ENCODE data around the gene PAK4.
"Not testable (repeated sequence)": the region's sequence is repeated elsewhere in the genome, so short reads cannot be mapped to it uniquely, and the experiment has no call there.

The PAK4 gene

DNA sequence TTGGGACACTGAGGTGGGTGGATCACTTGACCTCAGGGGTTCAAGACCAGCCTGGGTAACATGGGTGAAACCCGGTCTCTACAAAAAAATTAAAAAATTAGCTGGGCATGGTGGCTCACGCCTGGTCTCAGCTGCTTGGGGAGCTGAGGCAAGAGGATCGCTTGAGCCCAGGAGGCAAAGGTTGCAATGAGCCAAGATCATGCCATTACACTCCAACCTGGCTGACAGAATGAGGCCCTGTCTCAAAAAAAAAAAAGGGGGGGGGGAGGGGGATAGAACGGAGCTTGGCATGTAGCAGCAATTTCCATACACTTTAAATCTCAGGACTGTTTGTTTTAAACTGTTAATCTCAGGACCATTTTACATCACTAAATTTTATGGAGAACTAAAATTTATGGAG, 39.2 kb upstream of the PAK4 start:
- Histone ChIP-seq H3K27me3 (ENCODE audit: low read depth, low read length) (peaks cover 27% of the 10 kb centered on the region), H3K36me3 (ENCODE audit: control insufficient read depth in 1 of 2, insufficient read depth in 2 of 2, low read length in 2 of 2) (no peaks in the 10 kb centered on the region), H3K4me3 (ENCODE audit: low read depth in 1 of 2, low read length in 2 of 2) (no peak overlapping the region), H3K27ac (ENCODE audit: low read length) (no peak overlapping the region), H3K4me1 (ENCODE audit: control insufficient read depth in 1 of 2, insufficient read depth in 2 of 2, low read length in 2 of 2) (peaks cover 3 to 9% of the 10 kb centered on the region in 2 donors), H3K9me3 (ENCODE audit: control insufficient read depth in 1 of 2, low read length in 2 of 2) (no peaks in the 10 kb centered on the region)

DNA sequence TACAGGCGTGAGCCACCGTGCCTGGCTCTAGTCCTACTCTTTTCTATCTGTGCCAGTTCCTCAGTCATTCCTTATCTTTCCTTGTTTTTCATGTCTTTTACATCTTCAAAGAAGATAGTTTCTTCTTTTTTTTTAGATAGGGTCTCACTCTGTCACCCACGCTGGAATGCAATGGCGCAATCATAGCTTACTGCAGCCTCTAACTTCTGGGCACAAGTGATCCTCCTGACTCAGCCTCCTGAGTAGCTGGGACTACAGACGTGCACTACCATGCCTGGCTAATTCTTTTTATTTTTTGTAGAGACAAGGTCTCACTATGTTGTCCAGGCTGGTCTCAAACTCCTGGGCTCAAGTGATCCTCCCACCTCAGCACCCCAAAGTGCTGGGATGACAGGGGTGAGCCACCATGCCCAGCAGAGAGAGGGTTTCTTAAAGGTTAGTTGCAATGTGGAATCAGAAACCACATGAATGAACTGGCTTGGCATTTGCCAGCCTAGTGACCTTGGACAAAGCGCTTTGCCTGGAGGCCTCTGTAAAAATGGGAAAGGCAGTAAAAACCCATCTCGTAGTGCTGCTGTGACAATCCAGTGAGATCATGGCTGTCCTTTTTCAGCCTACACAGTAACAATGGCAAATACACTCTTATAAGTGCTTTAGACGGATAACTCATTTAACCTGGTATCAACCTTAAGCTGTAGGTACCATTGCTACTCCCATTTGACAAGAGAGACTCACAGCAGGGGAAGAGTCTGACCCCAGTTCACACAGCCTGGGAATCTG, 37.5 kb upstream of the PAK4 start:
- peaks cover 3 to 9% of the 10 kb centered on the region in 2 donors for H3K4me1 ChIP-seq (ENCODE audit: control insufficient read depth in 1 of 2, insufficient read depth in 2 of 2, low read length in 2 of 2)
- no peaks in the 10 kb centered on the region for H3K36me3 ChIP-seq (ENCODE audit: control insufficient read depth in 1 of 2, insufficient read depth in 2 of 2, low read length in 2 of 2)
- H3K27me3 ChIP-seq (ENCODE audit: low read depth, low read length): peaks cover 18% of the 10 kb centered on the region
- H3K9me3 ChIP-seq (ENCODE audit: control insufficient read depth in 1 of 2, low read length in 2 of 2): no peaks in the 10 kb centered on the region
- no peak overlapping the region for H3K4me3 ChIP-seq (ENCODE audit: low read depth in 1 of 2, low read length in 2 of 2)
- no peak overlapping the region for H3K27ac ChIP-seq (ENCODE audit: low read length)

DNA sequence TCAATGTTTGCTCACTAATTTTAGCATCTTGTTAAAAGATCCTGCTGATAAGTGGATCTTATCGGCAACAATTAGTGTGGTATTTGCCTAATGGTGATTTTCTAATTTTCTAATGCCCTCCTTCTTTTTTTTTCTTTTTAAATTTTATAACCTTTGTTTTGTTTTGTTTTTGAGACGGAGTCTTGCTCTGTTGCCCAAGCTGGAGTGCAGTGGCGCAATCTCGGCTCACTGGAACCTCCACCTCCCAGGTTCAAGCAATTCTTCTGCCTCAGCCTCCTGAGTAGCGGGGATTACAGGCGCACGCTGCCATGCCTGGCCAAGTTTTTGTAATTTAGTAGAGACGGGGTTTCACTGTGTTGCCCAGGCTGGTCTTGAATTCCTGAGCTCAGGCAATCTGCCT, 35.6 kb upstream of the PAK4 start:
- H3K36me3 ChIP-seq (ENCODE audit: control insufficient read depth in 1 of 2, insufficient read depth in 2 of 2, low read length in 2 of 2); H3K4me1 ChIP-seq (ENCODE audit: control insufficient read depth in 1 of 2, insufficient read depth in 2 of 2, low read length in 2 of 2); H3K9me3 ChIP-seq (ENCODE audit: control insufficient read depth in 1 of 2, low read length in 2 of 2); H3K4me3 ChIP-seq (ENCODE audit: low read depth in 1 of 2, low read length in 2 of 2); H3K27ac ChIP-seq (ENCODE audit: low read length); H3K27me3 ChIP-seq (ENCODE audit: low read depth, low read length): not testable (repeated sequence)

DNA sequence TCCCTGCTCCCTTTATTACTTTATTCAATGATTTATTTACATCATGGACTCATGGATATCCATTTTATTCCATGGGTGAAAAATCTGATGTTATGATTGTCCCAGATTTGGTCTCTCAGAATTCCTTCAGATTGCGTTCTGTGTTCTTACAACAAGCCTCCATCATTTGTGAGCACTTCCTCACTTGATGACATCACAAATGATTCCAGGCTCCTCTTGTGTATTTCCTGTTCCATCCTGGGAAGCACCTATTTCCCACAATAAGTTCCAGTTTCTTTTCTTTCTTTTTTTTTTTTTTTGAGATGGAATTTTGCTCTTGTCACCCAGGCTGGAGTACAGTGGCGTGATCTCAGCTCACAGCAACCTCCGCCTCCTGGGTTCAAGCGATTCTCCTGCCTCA, 34.7 kb upstream of the PAK4 start:
- Histone ChIP-seq H3K4me1 (ENCODE audit: control insufficient read depth in 1 of 2, insufficient read depth in 2 of 2, low read length in 2 of 2) (no peaks in the 10 kb centered on the region), H3K4me3 (ENCODE audit: low read depth in 1 of 2, low read length in 2 of 2) (no peak overlapping the region), H3K27me3 (ENCODE audit: low read depth, low read length) (no peaks in the 10 kb centered on the region), H3K36me3 (ENCODE audit: control insufficient read depth in 1 of 2, insufficient read depth in 2 of 2, low read length in 2 of 2) (no peaks in the 10 kb centered on the region), H3K27ac (ENCODE audit: low read length) (no peak overlapping the region), H3K9me3 (ENCODE audit: control insufficient read depth in 1 of 2, low read length in 2 of 2) (no peaks in the 10 kb centered on the region)

DNA sequence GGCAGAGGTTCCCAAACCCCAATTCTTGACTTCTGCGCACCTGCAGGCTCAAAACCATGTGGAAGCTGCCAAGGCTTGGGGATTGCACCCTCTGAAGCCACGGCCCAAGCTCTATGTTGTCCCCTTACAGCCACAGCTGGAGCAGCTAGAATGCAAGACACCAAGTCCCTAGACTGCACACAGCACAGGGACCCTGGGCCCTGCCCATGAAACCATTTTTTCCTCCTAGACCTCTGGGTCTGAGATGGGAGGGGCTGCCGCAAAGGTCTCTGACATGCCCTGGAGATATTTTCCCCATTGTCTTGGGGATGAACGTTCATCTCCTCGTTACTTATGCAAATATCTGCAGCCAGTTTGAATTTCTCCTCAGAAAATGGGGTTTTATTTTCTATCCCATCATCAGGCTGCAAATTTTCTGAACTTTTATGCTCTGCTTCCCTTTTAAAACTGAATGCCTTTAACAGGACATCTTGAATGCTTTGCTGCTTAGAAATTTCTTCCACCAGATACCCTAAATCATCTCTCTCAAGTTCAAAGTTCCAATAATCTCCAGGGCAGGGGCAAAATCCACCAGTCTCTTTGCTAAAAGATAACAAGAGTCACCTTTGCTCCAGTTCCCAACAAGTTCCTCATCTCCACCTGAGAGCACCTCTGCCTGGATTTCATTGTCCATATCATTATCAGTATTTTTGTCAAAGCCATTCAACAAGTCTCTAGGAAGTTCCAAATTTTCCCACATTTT, 29.6 kb upstream of the PAK4 start:
- not testable (repeated sequence) for H3K4me3 ChIP-seq (ENCODE audit: low read depth in 1 of 2, low read length in 2 of 2); H3K36me3 ChIP-seq (ENCODE audit: control insufficient read depth in 1 of 2, insufficient read depth in 2 of 2, low read length in 2 of 2); H3K27me3 ChIP-seq (ENCODE audit: low read depth, low read length); H3K27ac ChIP-seq (ENCODE audit: low read length); H3K4me1 ChIP-seq (ENCODE audit: control insufficient read depth in 1 of 2, insufficient read depth in 2 of 2, low read length in 2 of 2); H3K9me3 ChIP-seq (ENCODE audit: control insufficient read depth in 1 of 2, low read length in 2 of 2)

DNA sequence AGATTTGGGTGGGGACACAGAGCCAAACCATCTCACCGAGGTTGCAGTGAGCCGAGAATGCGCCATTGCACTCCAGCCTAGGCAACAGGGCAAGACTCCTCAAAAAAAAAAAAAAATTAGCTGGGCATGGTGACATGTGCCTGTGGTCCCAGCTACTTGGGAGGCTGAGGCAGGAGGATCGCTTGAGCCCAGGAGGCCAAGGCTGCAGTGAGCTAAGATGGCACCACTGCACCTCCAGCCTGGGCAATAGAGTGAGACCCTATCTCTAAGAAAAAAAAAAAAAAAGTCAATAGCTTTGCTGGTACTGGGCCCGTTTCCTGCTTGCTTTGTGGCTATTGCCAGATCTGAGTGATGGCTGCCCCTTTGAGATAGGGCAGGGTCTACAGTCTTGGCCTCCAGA, 28.3 kb upstream of the PAK4 start:
- Histone ChIP-seq H3K36me3 (ENCODE audit: control insufficient read depth in 1 of 2, insufficient read depth in 2 of 2, low read length in 2 of 2) (no peaks in the 10 kb centered on the region), H3K4me1 (ENCODE audit: control insufficient read depth in 1 of 2, insufficient read depth in 2 of 2, low read length in 2 of 2) (peaks cover 0 to 3% of the 10 kb centered on the region in 2 donors), H3K27ac (ENCODE audit: low read length) (no peak overlapping the region), H3K27me3 (ENCODE audit: low read depth, low read length) (peaks cover 6% of the 10 kb centered on the region), H3K9me3 (ENCODE audit: control insufficient read depth in 1 of 2, low read length in 2 of 2) (no peaks in the 10 kb centered on the region), H3K4me3 (ENCODE audit: low read depth in 1 of 2, low read length in 2 of 2) (no peak overlapping the region)

DNA sequence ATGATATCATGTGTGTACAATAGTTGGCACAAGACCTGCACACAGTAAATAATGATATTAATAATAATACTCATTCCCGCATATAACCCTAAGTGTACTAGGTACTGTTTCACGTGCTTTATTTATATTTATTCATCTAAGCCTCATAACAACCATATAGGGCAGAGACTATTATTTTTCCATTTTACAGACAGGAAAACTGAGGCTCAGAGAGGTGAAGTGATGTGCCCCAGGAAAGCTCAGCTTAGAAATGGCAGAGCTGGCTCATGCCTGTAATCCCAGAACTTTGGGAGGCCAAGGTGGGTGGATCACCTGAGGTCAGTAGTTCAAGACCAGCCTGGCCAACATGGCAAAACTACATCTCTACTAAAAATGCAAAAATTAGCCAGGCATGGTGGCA, 27.9 kb upstream of the PAK4 start:
- H3K36me3 ChIP-seq (ENCODE audit: control insufficient read depth in 1 of 2, insufficient read depth in 2 of 2, low read length in 2 of 2): no peaks in the 10 kb centered on the region
- H3K4me1 ChIP-seq (ENCODE audit: control insufficient read depth in 1 of 2, insufficient read depth in 2 of 2, low read length in 2 of 2): peaks cover 0 to 3% of the 10 kb centered on the region in 2 donors
- H3K27ac ChIP-seq (ENCODE audit: low read length): no peak overlapping the region
- H3K4me3 ChIP-seq (ENCODE audit: low read depth in 1 of 2, low read length in 2 of 2): no peak overlapping the region
- H3K9me3 ChIP-seq (ENCODE audit: control insufficient read depth in 1 of 2, low read length in 2 of 2): no peaks in the 10 kb centered on the region
- peaks cover 6% of the 10 kb centered on the region for H3K27me3 ChIP-seq (ENCODE audit: low read depth, low read length)

DNA sequence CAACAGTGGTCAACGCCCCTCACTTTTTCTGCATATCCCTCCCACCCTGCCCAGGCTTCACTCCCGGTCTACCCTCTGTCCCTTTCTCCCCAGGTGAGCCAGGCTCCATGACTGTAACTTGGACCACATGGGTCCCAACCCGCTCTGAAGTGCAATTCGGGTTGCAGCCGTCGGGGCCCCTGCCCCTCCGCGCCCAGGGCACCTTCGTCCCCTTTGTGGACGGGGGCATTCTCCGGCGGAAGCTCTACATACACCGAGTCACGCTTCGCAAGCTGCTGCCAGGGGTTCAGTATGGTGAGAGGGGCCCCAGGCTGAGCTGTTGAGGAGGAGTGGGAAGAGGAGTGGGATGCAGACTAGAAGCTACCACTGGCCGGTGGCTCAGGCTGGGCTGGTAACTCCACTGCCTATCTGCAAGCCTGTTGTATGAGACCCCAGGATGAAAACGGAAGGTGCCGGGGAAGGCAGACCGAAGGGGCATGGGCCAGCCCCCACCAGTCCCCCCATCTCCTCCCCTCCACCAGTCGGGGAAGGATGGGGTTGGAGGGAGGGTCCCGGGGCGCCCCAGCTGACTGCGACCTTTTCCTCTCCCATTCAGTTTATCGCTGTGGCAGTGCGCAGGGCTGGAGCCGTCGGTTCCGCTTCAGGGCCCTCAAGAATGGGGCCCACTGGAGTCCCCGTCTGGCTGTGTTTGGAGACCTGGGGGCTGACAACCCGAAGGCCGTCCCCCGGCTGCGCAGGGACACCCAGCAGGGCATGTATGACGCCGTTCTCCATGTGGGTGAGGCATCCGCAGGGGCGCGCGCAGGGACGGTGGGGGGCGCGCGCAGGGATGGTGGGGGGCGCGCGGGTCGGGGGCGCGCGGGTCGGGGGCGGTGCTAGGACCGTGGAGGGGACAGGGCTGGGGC, 27.0 kb upstream of the PAK4 start:
- H3K36me3 ChIP-seq (ENCODE audit: control insufficient read depth in 1 of 2, insufficient read depth in 2 of 2, low read length in 2 of 2): no peaks in the 10 kb centered on the region
- H3K4me3 ChIP-seq (ENCODE audit: low read depth in 1 of 2, low read length in 2 of 2): no peak overlapping the region
- H3K27me3 ChIP-seq (ENCODE audit: low read depth, low read length): peaks cover 6% of the 10 kb centered on the region
- no peaks in the 10 kb centered on the region for H3K9me3 ChIP-seq (ENCODE audit: control insufficient read depth in 1 of 2, low read length in 2 of 2)
- H3K27ac ChIP-seq (ENCODE audit: low read length): no peak overlapping the region
- H3K4me1 ChIP-seq (ENCODE audit: control insufficient read depth in 1 of 2, insufficient read depth in 2 of 2, low read length in 2 of 2): peaks cover 0 to 3% of the 10 kb centered on the region in 2 donors

DNA sequence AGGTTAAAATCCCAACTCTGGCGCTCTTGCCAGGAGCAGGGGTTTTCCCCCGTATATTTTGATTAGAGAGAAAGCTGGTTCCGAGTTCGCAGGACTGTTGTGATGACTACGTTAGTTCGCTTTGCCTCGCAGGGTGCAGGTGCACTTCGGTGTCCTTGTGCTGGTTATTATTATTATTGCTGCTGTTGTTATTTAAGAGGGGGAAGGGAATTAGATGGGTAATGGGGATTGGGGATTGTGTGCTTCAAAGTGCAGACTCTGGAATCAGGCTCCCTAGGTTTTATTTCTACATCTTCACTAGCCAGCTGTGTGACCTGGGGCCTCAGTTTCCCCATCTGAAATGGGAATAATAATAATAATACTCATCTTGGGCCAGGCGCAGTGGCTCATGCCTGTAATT, 26.2 kb upstream of the PAK4 start:
- H3K27me3 ChIP-seq (ENCODE audit: low read depth, low read length): peaks cover 6% of the 10 kb centered on the region
- H3K9me3 ChIP-seq (ENCODE audit: control insufficient read depth in 1 of 2, low read length in 2 of 2): no peaks in the 10 kb centered on the region
- H3K27ac ChIP-seq (ENCODE audit: low read length): no peak overlapping the region
- H3K4me3 ChIP-seq (ENCODE audit: low read depth in 1 of 2, low read length in 2 of 2): no peak overlapping the region
- peaks cover 0 to 3% of the 10 kb centered on the region in 2 donors for H3K4me1 ChIP-seq (ENCODE audit: control insufficient read depth in 1 of 2, insufficient read depth in 2 of 2, low read length in 2 of 2)
- no peaks in the 10 kb centered on the region for H3K36me3 ChIP-seq (ENCODE audit: control insufficient read depth in 1 of 2, insufficient read depth in 2 of 2, low read length in 2 of 2)

DNA sequence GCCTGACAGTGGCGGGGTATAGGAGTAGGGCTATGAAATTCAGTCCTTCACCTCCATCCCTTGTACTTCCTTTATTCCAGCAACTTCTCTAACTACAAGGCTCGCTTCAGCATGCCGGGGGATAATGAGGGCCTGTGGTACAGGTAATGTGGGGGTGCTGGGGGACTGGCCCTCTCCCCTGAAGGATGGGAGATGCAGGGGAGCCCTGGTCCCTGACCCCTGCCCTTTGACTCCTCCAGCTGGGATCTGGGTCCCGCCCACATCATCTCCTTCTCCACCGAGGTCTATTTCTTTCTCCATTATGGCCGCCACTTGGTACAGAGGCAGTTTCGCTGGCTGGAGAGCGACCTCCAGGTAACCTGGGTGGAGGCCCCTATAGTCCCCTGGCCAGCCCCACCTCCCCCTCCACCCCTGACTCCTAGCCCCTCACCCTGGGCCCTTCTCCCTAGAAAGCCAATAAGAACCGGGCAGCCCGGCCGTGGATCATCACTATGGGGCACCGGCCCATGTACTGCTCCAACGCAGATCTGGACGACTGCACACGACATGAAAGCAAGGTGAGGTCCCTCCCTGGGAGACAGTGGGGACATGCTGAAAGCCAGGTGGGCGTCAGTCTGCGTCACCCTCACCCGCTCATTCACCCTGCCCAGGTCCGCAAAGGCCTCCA, 25.0 kb upstream of the PAK4 start:
- H3K36me3 ChIP-seq (ENCODE audit: control insufficient read depth in 1 of 2, insufficient read depth in 2 of 2, low read length in 2 of 2): no peaks in the 10 kb centered on the region
- no peak overlapping the region for H3K4me3 ChIP-seq (ENCODE audit: low read depth in 1 of 2, low read length in 2 of 2)
- H3K27ac ChIP-seq (ENCODE audit: low read length): no peak overlapping the region
- peaks cover 6% of the 10 kb centered on the region for H3K27me3 ChIP-seq (ENCODE audit: low read depth, low read length)
- peaks cover 0 to 3% of the 10 kb centered on the region in 2 donors for H3K4me1 ChIP-seq (ENCODE audit: control insufficient read depth in 1 of 2, insufficient read depth in 2 of 2, low read length in 2 of 2)
- H3K9me3 ChIP-seq (ENCODE audit: control insufficient read depth in 1 of 2, low read length in 2 of 2): no peaks in the 10 kb centered on the region

DNA sequence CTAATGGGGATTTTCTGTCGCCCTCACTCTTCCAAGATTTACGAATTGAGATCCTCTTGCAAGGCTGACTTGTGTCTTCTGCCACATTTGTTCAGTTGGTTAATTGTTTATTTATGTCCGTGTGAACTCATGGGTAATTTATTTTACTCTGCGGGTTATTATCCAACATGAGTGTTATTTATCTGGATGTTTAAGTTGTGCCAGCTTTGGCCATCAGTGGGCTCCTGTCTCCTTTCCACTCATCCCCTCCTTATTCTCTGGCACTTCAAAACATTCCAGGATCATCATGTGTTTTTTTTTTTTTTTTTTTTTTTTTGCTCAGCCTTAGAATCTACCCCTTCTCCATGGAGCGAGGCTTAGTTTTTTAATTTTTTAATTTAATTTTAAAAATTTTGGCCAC, 22.4 kb upstream of the PAK4 start:
- H3K9me3 ChIP-seq (ENCODE audit: control insufficient read depth in 1 of 2, low read length in 2 of 2): no peaks in the 10 kb centered on the region
- no peak overlapping the region for H3K27ac ChIP-seq (ENCODE audit: low read length)
- H3K27me3 ChIP-seq (ENCODE audit: low read depth, low read length): peaks cover 6% of the 10 kb centered on the region

More for the DNA sequence above, 22.4 kb upstream of the PAK4 start:
- Histone ChIP-seq H3K4me1 (ENCODE audit: control insufficient read depth in 1 of 2, insufficient read depth in 2 of 2, low read length in 2 of 2) (peaks cover 0 to 3% of the 10 kb centered on the region in 2 donors), H3K36me3 (ENCODE audit: control insufficient read depth in 1 of 2, insufficient read depth in 2 of 2, low read length in 2 of 2) (no peaks in the 10 kb centered on the region), H3K4me3 (ENCODE audit: low read depth in 1 of 2, low read length in 2 of 2) (no peak overlapping the region)
